ENCODE data around the gene NCAN.
A peak's percentile ranks its signal among the peaks of the same experiment; 100 is the strongest.

The NCAN gene

DNA sequence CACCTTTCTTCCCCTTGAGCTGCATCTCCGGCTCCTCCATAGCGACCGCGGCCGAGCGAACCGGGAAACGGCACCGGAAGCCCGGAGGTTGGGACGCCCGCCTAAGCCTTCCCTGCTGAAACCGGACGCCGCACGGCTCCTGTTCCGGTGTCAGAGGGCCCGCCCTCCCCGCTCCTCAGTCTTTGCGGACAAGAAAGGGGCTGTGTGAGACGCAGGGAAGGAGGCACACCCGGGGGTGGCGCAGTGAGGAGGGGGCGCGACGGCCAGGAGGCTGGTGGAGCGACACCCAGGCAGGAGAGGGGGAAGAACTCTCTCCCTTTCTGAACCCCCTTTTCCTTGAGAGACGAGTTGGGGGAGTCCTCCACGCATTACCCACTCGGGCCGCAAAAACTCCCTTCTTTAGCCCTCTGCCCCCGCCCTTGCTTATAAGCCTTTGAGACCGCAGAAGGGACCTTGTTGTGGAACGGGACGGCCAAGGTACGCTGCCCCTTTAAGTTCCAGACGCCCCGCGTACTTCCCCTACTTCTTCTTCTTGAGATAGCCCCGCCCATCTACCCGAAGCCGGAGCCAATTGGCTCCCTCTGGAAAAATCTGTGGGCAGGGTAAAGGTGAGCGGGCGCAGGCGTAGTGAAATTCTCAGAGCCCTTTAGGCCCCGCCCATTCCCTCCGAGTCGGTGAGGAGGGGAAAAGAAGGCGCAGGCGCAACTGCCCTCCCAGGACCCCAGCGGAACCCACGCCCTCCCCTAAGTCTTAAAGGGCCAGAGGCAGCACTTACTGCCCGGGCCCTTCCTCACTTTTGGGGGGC, 19.5 kb upstream of the NCAN start, which contains the start of the genes BORCS8 and RFXANK:
Gene BORCS8, minus strand, starts transcription at position 75 of the 805 bp plus-strand sequence. Its CDS starts 35 bp downstream, at position 40.
Gene RFXANK, plus strand, starts transcription at position 181 of the 805 bp plus-strand sequence. CDS start 1,689 bp downstream, outside the sequence.
- Histone ChIP-seq H3K27me3 (ENCODE audit: control insufficient read depth in 1 of 2, insufficient read depth in 1 of 2, low read length in 2 of 2) (no peaks in the 10 kb centered on the region), H2BK12ac (ENCODE audit: low read length in 2 of 2) (peak within 1 kb of the TSS in 1 of 2 experiments; percentile 95), H3K4me2 (ENCODE audit: low read length, poor library complexity, severe bottlenecking) (peak within 1 kb of the TSS; percentile 78), H3K14ac (ENCODE audit: low read length in 2 of 2) (peak within 1 kb of the TSS in 1 of 2 experiments; percentile 100), H3K36me3 (ENCODE audit: control insufficient read depth in 1 of 2, insufficient read depth in 2 of 2, low read depth in 1 of 2, low read length in 2 of 2) (peaks cover 17 to 24% of the 10 kb centered on the region in 2 experiments), H3K27ac (ENCODE audit: low read length, poor library complexity, severe bottlenecking) (peak within 1 kb of the TSS; percentile 97), H2AK5ac (ENCODE audit: low read length, severe bottlenecking) (no peak within 1 kb of the TSS), H3K18ac (ENCODE audit: low read depth in 1 of 2, low read length in 2 of 2) (peak within 1 kb of the TSS; percentile 89 to 100), H3K9ac (ENCODE audit: low read length) (peak within 1 kb of the TSS; percentile 99), H2BK5ac (ENCODE audit: low read depth, low read length, poor library complexity, severe bottlenecking) (peak within 1 kb of the TSS; percentile 80), H4K91ac (ENCODE audit: low read length) (peak within 1 kb of the TSS; percentile 85), H3K79me1 (replicated peaks; ENCODE audit: low read length, poor library complexity, severe bottlenecking) (peaks cover 30% of the 10 kb centered on the region), H4K8ac (ENCODE audit: low read length) (peak within 1 kb of the TSS; percentile 84), H3K4me1 (ENCODE audit: control insufficient read depth, insufficient read depth, low read depth, low read length) (peaks cover 20% of the 10 kb centered on the region), H2AFZ (ENCODE audit: low read depth, low read length) (peak within 1 kb of the TSS; percentile 100), H3K23ac (ENCODE audit: low read length in 2 of 2) (peak within 1 kb of the TSS in 1 of 2 experiments; percentile 99), H3K4me3 (ENCODE audit: insufficient read depth in 1 of 2, low read depth in 1 of 2, low read length in 2 of 2) (peak within 1 kb of the TSS; percentile 79 to 96), H3K4ac (ENCODE audit: low read depth in 1 of 2, low read length in 2 of 2) (peak within 1 kb of the TSS; percentile 70 to 96), H3K9me3 (ENCODE audit: control insufficient read depth, low read length) (no peaks in the 10 kb centered on the region), H2BK15ac (ENCODE audit: low read depth, poor library complexity, severe bottlenecking) (peak within 1 kb of the TSS; percentile 92), H2BK120ac (ENCODE audit: low read depth, low read length) (peak within 1 kb of the TSS; percentile 81)
- 0% methylated on average over 42 of the region's 53 CpGs for WGBS
- peak; percentile 99 for DNase-seq

DNA sequence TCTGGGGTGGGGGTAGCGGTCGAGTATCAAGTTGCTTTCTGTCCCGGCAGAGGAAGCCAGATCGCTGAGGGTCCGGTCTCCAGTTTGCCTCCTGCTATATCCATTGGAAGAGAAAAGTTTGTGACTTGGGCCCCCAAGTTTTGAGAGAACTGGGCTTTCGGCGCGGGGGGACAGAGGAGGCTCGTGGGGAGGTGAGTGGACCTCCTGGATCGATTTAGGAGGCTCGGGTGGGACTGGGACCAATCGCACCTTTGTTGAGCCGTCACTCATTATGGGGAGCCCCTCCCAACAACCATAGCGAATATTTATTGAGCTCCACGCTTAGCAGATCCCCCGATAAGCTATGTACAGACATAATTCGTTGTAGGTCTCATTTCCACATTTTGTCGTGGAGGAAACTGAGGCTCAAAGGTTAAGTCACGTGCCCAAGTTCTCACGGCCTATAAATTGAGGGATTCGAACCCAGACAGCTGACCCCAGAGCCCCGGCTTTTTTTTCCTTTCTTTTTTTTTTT, 18.8 kb upstream of the NCAN start:
- Histone ChIP-seq H3K27me3 (ENCODE audit: control insufficient read depth in 1 of 2, insufficient read depth in 1 of 2, low read length in 2 of 2) (no peaks in the 10 kb centered on the region), H3K79me1 (replicated peaks; ENCODE audit: low read length, poor library complexity, severe bottlenecking) (peaks cover 31% of the 10 kb centered on the region), H2BK120ac (ENCODE audit: low read depth, low read length) (no peak overlapping the region), H2BK12ac (ENCODE audit: low read length in 2 of 2) (peak overlapping the region in 1 of 2 experiments; percentile 25), H4K91ac (ENCODE audit: low read length) (no peak overlapping the region), H3K4ac (ENCODE audit: low read depth in 1 of 2, low read length in 2 of 2) (peak overlapping the region; percentile 70 to 86), H3K36me3 (ENCODE audit: control insufficient read depth in 1 of 2, insufficient read depth in 2 of 2, low read depth in 1 of 2, low read length in 2 of 2) (peaks cover 21 to 30% of the 10 kb centered on the region in 2 experiments), H3K18ac (ENCODE audit: low read depth in 1 of 2, low read length in 2 of 2) (peak overlapping the region; percentile 68 to 89), H3K4me2 (ENCODE audit: low read length, poor library complexity, severe bottlenecking) (peak overlapping the region; percentile 55), H3K4me1 (ENCODE audit: control insufficient read depth, insufficient read depth, low read depth, low read length) (peaks cover 20% of the 10 kb centered on the region), H2AK5ac (ENCODE audit: low read length, severe bottlenecking) (no peak overlapping the region), H2BK5ac (ENCODE audit: low read depth, low read length, poor library complexity, severe bottlenecking) (no peak overlapping the region), H2AFZ (ENCODE audit: low read depth, low read length) (peak overlapping the region; percentile 42), H3K23ac (ENCODE audit: low read length in 2 of 2) (peak overlapping the region in 1 of 2 experiments; percentile 66), H3K9me3 (ENCODE audit: control insufficient read depth, low read length) (no peaks in the 10 kb centered on the region), H2BK15ac (ENCODE audit: low read depth, poor library complexity, severe bottlenecking) (no peak overlapping the region), H3K4me3 (ENCODE audit: insufficient read depth in 1 of 2, low read depth in 1 of 2, low read length in 2 of 2) (peak overlapping the region; percentile 72 to 96), H3K14ac (ENCODE audit: low read length in 2 of 2) (peak overlapping the region in 1 of 2 experiments; percentile 84), H4K8ac (ENCODE audit: low read length) (peak overlapping the region; percentile 57), H3K27ac (ENCODE audit: low read length, poor library complexity, severe bottlenecking) (peak overlapping the region; percentile 62), H3K9ac (ENCODE audit: low read length) (peak overlapping the region; percentile 96)
- WGBS: 7% methylated on average over 19 of the region's 22 CpGs
- no peak for DNase-seq

DNA sequence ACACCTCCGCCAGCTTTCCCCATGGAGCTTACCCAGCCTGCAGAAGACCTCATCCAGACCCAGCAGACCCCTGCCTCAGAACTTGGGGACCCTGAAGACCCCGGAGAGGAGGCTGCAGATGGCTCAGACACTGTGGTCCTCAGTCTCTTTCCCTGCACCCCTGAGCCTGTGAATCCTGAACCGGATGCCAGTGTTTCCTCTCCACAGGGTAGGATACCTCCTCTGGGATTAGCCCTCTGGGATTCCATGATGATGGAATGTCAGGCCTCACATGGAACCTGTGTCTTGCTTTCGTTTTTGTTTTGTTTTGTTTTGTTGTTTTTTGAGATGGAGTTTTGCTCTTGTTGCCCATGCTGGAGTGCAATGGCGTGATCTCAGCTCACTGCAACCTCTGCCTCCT, 17.8 kb upstream of the NCAN start:
- Histone ChIP-seq H3K18ac (ENCODE audit: low read depth in 1 of 2, low read length in 2 of 2) (no peak overlapping the region), H3K4me1 (ENCODE audit: control insufficient read depth, insufficient read depth, low read depth, low read length) (peaks cover 20% of the 10 kb centered on the region), H3K14ac (ENCODE audit: low read length in 2 of 2) (no peak overlapping the region), H3K79me1 (replicated peaks; ENCODE audit: low read length, poor library complexity, severe bottlenecking) (peaks cover 36% of the 10 kb centered on the region), H2AFZ (ENCODE audit: low read depth, low read length) (no peak overlapping the region), H3K27ac (ENCODE audit: low read length, poor library complexity, severe bottlenecking) (no peak overlapping the region), H2AK5ac (ENCODE audit: low read length, severe bottlenecking) (no peak overlapping the region), H4K8ac (ENCODE audit: low read length) (no peak overlapping the region), H3K23ac (ENCODE audit: low read length in 2 of 2) (no peak overlapping the region), H3K4ac (ENCODE audit: low read depth in 1 of 2, low read length in 2 of 2) (no peak overlapping the region), H3K36me3 (ENCODE audit: control insufficient read depth in 1 of 2, insufficient read depth in 2 of 2, low read depth in 1 of 2, low read length in 2 of 2) (peaks cover 31 to 40% of the 10 kb centered on the region in 2 experiments), H3K4me2 (ENCODE audit: low read length, poor library complexity, severe bottlenecking) (peak overlapping the region; percentile 24), H3K9ac (ENCODE audit: low read length) (peak overlapping the region; percentile 96), H2BK12ac (ENCODE audit: low read length in 2 of 2) (no peak overlapping the region), H4K91ac (ENCODE audit: low read length) (no peak overlapping the region), H2BK120ac (ENCODE audit: low read depth, low read length) (no peak overlapping the region), H3K9me3 (ENCODE audit: control insufficient read depth, low read length) (no peaks in the 10 kb centered on the region), H3K4me3 (ENCODE audit: insufficient read depth in 1 of 2, low read depth in 1 of 2, low read length in 2 of 2) (peak overlapping the region in 1 of 2 experiments; percentile 96), H3K27me3 (ENCODE audit: control insufficient read depth in 1 of 2, insufficient read depth in 1 of 2, low read length in 2 of 2) (no peaks in the 10 kb centered on the region), H2BK5ac (ENCODE audit: low read depth, low read length, poor library complexity, severe bottlenecking) (no peak overlapping the region), H2BK15ac (ENCODE audit: low read depth, poor library complexity, severe bottlenecking) (no peak overlapping the region)
- 91% methylated on average over 5 of the region's 5 CpGs for WGBS
- DNase-seq: no peak

All from mesenchymal stem cell (in vitro differentiated cells and primary cell).